GM19395 (cell line): ENCODE measurements around the gene ZCCHC3.
"Not testable (repeated sequence)": the region's sequence is repeated elsewhere in the genome, so short reads cannot be mapped to it uniquely, and the experiment has no call there.

ENCODE experiments used
- ATAC-seq: cut with Tn5 transposase; IDR thresholded peaks from one replicate; pipeline ENCODE4 v1.9.1; 2021; ENCODE audit warnings: mild to moderate bottlenecking, moderate library complexity; ENCODE audit not compliant: unreplicated experiment

The ZCCHC3 gene, protein sequence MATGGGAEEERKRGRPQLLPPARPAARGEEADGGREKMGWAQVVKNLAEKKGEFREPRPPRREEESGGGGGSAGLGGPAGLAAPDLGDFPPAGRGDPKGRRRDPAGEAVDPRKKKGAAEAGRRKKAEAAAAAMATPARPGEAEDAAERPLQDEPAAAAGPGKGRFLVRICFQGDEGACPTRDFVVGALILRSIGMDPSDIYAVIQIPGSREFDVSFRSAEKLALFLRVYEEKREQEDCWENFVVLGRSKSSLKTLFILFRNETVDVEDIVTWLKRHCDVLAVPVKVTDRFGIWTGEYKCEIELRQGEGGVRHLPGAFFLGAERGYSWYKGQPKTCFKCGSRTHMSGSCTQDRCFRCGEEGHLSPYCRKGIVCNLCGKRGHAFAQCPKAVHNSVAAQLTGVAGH

GRCh38 chr20:297098-297924, at the start of gene ZCCHC3:
ZCCHC3 (plus strand) TSS chr20:297570; CDS start chr20:297587, 17 bp downstream.
- ATAC-seq = peak; percentile 75

DNA sequence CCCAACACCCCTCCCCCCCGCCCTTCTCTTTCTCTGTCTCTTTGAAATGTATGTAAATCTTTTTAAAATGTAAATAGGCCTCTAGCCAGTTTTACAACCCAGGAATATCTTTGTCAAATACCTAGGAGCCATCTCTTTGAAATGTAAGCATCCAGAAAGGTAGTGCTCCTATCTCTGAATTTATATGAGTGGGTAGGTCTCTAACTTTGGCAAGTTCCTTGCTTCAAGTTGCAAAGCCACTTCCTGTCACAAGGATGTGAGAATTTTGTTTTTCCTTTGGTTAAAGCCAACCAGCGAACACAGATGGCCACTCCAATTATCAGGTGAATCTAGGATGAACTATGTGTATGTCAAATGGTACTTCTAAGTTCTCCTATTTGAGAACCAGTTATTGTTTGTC, 46.0 kb upstream of the ZCCHC3 start:
- ATAC-seq = no peak

GRCh38 chr20:252801-253200, 44.6 kb upstream of the ZCCHC3 start:
- ATAC-seq = no peak

GRCh38 chr20:253447-253846, 43.9 kb upstream of the ZCCHC3 start:
- ATAC-seq = not testable (repeated sequence)

DNA sequence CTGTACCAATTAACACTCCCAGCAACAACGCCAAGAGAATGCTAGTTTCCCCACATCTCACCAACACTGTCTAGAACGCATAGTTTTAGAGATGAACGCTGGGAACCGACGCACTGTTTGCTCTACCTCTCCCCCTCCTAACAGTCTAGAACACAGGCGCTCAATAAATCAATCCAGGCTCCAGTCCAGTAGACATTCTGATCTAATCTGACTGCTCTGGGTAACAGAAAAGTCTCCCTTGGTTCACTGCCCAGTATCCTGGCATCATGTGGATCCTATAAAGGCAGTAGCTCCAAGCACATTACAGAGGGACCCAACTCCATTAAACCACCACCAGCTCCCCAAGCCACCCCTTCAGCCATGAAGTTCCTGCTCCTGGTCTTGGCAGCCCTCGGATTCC, 40.0 kb upstream of the ZCCHC3 start, which contains the start of gene DEFB132:
DEFB132 (plus strand) TSS at position 306 of the 400 bp plus-strand sequence; CDS start at position 361, 55 bp downstream.
- no peak for ATAC-seq

DNA sequence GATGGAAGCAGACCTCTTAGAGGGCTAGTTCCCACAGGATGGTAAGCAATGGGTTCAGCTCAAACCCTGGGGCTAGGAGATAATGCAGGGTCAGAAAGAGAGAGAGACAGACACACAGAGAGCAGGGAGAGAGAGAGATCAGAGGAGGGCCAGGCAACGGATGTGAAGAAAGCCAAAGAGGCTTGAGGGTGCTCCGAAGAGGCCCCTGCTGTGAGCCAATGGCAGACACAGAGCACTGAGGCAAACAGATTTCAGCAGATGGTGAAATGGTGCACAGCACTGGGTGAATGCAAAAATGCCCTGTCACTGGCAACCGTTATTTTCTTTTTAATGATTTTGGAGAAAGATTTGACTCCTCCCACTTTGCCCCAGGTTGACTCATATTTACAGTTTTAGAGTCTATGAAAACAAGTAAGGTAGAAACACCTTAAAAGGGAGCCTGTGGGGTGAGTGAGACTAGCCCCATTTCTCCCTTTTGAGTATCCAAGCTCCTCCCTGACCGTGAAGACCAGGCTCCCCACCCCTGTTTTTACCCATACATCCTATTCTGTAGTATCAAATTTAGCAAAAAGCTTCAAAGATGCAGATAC, 39.0 kb upstream of the ZCCHC3 start:
- ATAC-seq = no peak

- ATAC-seq = no peak
These were observed 38.4 kb upstream of the ZCCHC3 start for GRCh38 chr20:258963-259362.

- ATAC-seq = no peak
These were observed 37.4 kb upstream of the ZCCHC3 start for GRCh38 chr20:259981-260380.

DNA sequence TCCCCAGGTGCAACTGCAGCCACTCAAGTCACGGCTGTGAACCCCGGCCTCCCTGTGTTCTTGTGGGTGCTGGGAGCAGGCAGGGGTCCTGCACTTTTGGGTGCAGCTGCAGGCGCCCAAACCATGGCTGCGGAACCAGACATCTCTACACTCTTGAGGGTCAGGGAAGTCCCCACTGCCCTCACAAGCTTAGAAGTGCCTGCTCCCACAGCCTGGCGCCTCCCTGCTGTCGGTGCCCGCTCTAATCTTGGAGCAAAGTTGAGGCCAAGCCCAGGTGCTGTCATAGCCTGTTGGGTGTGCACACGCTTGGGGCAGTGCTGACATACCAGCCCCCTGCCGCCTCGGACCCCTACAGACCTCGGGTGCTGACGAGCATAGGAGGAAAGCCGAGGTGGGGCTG, 33.7 kb upstream of the ZCCHC3 start:
- no peak for ATAC-seq

DNA sequence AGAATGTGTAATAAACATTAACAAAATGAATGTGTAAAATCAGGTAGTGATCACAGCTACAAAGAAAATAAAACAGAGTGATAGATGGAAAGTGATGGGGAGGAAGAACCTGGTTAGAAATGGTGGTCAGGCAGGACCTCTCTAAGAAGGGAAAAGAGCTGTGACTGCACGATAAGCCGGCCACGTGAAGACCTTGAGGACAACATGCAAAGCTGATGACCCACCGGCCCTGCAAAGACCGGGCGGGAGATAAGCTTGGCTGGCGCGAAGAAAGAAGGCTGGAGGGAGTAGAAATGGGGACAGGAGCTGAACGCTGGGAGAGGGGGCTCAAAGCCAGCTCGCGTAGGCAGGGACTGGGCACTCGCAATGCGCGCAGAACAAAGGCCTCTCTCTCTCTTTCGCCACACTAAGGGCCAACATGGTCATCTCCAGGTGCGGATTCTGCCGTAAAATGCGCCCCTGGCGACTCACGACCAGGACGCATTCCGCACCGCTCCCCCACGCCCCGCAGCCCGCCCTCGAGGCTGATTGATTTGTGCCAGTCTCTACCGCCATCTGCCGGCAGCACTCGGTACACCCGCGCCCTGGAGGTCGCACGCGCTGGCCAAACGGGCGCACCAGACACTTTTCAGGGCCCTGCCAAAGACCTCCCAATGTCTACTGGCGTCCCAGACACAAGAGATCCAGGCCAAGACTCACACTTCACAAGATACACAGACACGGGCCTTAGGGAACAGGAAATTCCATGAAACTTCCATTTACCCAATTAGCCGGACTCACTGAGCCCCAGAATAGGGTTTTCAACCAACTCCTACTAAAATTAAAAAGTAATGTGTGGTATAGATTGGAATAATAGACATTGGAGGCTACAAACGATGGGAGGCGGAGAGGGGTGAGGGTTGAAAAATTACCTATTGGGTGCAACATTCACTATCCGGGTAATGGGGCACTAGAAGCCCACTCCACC, 30.5 kb upstream of the ZCCHC3 start:
- ATAC-seq = peak; percentile 95

GRCh38 chr20:270517-270916, 26.9 kb upstream of the ZCCHC3 start:
- ATAC-seq = no peak

- no peak for ATAC-seq
These were observed 26.3 kb upstream of the ZCCHC3 start for GRCh38 chr20:271069-271468.

DNA sequence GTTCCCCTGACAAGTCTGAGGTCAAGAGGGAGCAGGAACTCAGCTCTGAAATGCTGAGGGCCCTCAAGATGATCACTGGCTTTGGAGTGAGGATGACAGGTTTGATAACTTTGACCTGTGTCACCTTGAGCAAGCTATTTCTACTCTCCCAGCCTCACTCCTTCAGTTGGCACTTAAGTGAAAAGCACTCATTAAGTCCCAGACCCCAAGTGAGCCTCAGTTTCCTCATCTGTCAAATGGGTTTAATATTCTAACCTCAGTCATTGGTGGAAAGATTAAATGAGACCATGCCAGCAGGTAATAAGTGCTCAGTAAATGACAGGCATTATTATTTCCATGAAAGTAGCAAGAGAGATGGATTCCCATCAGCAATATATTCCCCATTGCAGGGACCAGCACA, 25.8 kb upstream of the ZCCHC3 start:
- ATAC-seq = no peak

- ATAC-seq = no peak
These were observed 24.7 kb upstream of the ZCCHC3 start for GRCh38 chr20:272718-273117.

GRCh38 chr20:273884-274283, 23.5 kb upstream of the ZCCHC3 start:
- ATAC-seq = no peak

DNA sequence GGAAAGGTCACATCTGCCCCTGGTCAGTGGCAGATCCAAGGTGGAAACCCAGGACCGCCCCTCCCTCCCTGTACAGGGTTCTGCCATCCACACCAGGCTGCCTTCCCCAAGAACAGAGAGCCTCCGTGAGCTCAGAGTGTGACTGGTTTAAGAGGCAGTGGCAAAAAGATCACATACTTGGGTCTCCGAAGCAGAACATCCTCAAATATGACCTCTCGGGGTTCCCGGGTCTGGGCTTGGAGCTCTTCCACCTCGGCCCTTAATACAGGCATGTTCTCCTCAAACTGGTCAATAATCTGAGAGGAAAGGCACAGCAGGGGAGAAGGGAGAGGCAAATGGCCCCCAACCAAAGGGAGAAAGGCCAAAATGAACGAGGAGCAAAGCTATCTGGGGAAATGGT, 21.6 kb upstream of the ZCCHC3 start:
- no peak for ATAC-seq

GRCh38 chr20:276620-277495, 20.5 kb upstream of the ZCCHC3 start:
- ATAC-seq = no peak

DNA sequence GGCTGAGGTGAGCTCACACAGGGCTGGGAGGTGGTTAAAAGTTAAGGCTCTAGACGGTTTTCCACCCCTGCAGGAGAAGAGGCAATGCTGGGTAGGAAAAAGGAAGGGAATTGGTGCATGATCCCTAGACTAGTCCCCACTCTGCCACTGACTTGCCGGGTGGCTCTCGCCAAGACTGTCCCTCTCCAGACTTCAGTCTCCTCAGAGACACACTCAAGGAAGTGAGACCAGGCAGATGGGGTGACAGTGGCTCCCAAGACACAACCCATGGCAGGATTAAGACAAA, 19.9 kb upstream of the ZCCHC3 start:
- no peak for ATAC-seq

GRCh38 chr20:278181-278580, 19.2 kb upstream of the ZCCHC3 start:
- no peak for ATAC-seq
